ENCODE data around the gene OR1I1.

- peak; percentile 89 for TF ChIP-seq POLR2AphosphoS5 (IDR thresholded peaks at IDR 0.05; ENCODE audit: low read depth, low read length)
- peak; percentile 86 for TF ChIP-seq POLR2A (IDR thresholded peaks at IDR 0.05; ENCODE audit: low read depth, low read length)
These were observed 43.4 kb downstream of the OR1I1 start for GRCh38 chr19:15125232-15126067.
